ENCODE data around the gene PDAP1.

PDAP1 gene

DNA sequence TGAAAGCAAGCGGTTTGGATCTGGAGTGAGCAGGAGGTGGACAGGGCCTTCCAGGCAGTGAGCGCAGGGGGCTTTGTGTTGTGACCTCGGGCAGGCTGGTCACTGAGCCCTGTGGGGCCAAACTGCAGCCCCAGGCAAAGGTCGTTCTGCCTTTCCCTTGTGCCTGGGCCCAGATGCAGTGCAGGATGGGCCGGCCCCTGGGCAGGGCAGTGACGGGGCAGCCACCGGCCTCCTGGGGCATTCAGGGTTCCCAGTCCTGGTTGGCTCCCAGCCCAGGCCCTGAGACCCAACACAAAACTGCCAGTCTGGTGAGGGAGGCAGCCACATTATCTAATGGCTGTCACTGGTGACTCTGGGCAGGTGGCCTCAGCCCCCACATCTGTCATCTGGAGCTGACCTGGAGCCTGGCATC is 26.7 kb downstream of the PDAP1 start:
- no peak overlapping the region; the same call in 1 of the 2 replicates for H3K4me3 ChIP-seq (ENCODE audit: low read length)
- no peak for TF ChIP-seq ZNF274 (IDR thresholded peaks at IDR 0.05; ENCODE audit: low read depth, low read length)

DNA sequence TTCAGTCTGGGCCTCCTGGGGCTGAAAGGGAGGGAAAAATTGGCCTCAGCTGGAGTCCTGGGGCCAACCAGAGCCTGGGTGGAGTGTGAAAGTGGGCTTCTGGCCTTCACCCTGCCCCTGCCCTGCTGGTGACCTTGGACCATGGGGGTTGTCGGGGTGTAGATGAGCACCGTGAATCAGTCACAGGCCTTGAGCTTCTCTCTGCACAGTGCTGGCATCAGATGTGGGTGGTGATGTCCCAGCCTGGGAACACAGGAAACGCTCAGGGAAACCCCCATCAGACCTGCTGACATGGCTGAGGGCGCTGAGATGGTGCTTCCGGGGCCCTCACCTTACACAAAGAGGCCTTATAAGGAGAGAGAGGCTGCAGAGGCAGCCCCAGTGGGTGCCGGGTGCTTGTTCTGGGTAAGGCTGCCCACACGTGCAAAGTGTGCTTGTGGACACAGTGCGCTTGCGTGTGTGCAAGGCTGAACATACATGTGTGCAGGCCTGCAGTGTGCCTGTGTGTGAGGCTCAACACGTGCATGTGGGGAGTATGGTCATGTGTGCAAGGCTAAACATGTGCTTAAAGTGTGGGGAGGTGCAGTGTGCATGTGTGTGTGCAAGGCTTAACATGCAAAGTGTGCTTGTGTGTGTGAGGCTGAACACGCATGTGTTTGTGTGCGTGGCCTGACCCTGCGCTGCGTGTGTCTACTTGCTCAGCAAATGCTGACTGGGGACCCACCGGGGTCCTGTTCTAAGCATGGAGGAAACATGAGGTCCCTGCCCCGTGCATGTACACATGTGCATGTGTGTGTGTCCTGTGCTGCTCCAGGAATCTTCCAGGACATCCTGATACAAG is 27.4 kb downstream of the PDAP1 start:
- TF ChIP-seq ZNF274 (IDR thresholded peaks at IDR 0.05; ENCODE audit: low read depth, low read length): no peak
- peak overlapping the region; percentile 33; the same call in 1 of the 2 replicates for H3K4me3 ChIP-seq (ENCODE audit: low read length)

DNA sequence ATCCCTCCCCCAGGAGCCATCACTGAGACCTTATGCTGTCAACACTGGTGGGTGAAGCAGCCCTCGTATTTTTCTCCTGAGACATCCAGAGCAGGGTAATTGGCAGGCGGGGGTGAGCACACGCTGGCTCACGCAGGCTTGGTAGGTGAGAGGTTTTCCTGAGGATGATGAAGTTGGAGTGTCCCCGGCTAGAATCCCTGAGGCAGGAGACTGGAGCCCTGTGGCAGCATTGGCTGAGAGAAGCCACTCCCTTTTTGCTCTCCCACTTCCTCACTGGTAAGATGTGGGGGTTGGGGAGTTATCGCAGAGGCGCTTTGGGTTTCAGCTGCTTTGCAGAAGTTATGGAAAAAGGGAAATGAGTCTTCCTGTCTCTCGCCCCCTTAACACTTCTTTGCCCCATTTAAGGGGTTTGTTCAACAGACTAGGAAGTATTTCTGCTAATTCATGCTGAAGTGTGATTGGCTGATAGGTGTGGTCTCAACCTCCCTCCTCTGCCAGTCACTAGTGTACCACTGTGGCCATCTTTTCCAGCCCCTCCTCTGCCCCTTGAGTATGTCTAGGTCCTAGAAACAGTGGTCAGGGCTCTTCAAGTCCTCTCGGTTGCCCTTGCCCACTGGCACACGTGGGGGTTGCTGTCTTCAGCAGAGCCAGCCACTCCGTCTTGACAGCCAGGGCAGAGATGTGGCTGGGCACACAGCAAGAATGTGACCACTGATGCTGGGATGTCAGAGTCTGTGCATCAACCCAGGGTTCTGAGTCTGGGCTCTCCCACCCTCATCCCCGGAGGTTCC is 28.2 kb downstream of the PDAP1 start:
- TF ChIP-seq ZNF274 (IDR thresholded peaks at IDR 0.05; ENCODE audit: low read depth, low read length): no peak
- H3K4me3 ChIP-seq (ENCODE audit: low read length): peak overlapping the region; percentile 33; the same call in 1 of the 2 replicates

DNA sequence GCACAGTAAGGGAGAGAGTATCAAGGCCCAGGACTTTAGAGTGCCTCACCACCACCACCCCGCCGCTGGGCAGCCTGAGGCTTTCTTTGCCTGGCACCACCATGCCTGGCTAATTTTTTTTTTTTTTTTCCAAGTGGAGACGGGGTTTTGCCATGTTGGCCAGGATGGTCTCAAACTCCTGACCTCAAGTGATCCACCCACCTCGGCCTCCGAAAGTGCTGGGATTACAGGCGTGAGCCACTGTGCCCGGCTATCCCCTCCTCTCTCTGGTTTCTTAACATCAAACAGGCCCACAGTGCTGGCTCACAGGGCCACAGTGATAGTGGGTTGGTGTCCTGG is 28.7 kb downstream of the PDAP1 start:
- H3K4me3 ChIP-seq (ENCODE audit: low read length): peak overlapping the region; percentile 33; the same call in 1 of the 2 replicates

DNA sequence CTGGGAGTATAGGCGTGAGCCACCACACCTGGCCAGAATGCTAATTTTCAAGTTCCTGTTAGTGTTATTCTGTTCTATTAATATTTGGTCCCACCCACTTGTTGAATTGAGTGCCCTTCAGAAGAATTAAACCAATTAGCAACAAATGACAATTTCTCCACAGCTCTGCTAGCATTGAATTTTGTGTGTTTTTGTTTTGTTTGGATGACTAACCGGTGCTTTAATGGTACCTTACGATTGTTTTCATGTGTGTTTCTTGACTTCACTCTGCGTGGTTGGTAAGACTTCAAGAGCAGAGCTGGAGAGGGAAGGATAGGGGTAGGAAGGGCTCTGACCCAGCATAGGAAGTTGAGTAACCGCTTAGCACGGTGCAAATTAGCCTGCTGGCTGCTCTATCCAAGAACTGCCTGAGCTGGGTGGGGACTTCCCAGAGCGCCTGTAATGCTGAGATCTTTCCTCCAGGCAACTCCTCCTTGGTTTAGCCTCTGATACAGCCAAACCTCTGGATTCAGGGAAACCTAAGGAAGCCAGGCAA is 29.3 kb downstream of the PDAP1 start:
- H3K4me3 ChIP-seq (ENCODE audit: low read length): peak overlapping the region; percentile 33; the same call in 1 of the 2 replicates
- no peak for TF ChIP-seq ZNF274 (IDR thresholded peaks at IDR 0.05; ENCODE audit: low read depth, low read length)

DNA sequence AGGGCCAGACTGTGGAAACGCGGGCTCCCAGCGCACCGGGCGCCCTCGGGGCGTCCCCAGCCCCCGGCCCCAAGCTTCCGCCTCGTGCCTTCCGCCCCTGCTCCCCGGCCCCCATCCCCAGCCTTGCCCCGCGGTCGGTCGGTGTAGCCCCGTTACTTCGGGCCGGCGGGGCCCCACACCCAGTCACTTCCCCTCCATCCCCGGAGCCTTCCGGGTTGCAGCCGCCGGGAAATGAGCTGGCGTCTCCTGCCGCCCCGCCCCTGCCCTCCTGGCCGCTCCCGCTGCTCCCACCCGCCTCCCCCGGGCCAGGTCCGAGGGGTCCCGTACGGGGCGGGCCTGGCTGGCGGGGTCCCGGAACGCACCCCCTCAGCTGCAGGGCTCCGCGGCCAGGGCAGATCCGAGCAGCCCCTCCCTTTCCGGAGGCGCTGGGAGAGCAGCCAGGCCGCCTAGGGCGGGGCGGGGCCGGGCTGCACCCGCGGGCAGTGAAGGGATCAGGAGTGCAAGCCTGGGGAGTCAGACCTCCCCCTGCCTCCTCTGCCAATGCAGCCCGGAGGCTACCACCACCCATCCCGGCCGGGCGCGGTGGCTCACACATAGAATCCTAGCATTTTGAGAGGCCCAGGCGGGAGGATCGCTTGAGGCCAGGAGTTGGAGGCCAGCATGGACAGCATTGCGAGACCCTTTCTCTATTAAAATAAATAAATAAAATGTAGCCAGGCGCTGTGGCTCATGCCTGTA is 33.2 kb downstream of the PDAP1 start:
- peak overlapping the region; percentile 79 for H3K4me3 ChIP-seq (ENCODE audit: low read length)
- TF ChIP-seq ZNF274 (IDR thresholded peaks at IDR 0.05; ENCODE audit: low read depth, low read length): no peak

DNA sequence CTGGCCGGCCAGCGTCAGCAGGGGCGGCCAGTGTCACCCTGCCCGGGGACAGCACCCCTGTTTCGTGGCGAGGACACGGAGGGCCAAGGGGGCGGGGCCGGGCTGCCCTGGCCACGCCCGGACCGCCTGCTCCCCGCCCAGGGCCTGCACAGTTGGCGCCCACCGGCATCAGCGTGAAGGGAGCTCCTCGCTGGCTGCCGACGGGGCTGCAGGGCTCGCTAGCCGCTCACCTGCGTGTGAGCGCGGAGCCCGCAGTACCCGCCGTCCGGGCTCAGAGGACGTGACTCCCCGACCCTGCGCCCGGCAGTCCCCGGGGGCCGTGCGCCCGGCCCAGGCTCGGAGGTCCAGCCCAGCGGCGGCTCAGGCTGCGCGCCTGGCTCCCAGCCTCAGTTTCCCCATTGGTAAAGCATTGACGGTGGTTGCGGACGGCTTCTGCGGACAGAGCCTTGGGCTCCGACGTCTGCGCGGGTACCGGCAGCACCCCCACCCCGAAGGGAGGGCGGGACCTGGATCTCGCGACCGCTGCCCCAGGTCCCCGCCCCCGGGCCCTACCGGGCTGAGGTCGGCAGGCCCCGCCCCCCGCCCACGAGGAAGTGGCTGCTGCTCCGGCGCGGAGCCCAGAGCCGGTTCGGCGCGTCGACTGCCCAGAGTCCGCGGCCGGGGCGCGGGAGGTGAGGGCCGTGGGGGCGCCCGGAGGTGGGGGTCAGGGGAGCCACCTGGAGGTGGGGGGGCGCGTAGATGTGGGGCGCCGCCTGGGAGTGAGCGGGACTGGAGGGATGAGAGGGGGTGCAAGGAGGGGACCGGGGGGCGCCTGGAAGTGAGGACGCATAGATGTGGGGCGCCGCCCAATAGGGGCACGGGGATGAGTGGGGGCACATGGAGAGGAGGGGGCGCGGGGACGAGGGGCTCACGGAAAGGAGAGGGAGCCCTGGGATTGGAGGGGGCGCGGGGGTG is 34.0 kb downstream of the PDAP1 start, which contains the start of gene ARPC1B:
TSS of gene ARPC1B (plus strand) at position 620 of the 954 bp plus-strand sequence. CDS start 10,985 bp downstream, outside the sequence.
- H3K4me3 ChIP-seq (ENCODE audit: low read length): peak within 1 kb of the TSS; percentile 79

DNA sequence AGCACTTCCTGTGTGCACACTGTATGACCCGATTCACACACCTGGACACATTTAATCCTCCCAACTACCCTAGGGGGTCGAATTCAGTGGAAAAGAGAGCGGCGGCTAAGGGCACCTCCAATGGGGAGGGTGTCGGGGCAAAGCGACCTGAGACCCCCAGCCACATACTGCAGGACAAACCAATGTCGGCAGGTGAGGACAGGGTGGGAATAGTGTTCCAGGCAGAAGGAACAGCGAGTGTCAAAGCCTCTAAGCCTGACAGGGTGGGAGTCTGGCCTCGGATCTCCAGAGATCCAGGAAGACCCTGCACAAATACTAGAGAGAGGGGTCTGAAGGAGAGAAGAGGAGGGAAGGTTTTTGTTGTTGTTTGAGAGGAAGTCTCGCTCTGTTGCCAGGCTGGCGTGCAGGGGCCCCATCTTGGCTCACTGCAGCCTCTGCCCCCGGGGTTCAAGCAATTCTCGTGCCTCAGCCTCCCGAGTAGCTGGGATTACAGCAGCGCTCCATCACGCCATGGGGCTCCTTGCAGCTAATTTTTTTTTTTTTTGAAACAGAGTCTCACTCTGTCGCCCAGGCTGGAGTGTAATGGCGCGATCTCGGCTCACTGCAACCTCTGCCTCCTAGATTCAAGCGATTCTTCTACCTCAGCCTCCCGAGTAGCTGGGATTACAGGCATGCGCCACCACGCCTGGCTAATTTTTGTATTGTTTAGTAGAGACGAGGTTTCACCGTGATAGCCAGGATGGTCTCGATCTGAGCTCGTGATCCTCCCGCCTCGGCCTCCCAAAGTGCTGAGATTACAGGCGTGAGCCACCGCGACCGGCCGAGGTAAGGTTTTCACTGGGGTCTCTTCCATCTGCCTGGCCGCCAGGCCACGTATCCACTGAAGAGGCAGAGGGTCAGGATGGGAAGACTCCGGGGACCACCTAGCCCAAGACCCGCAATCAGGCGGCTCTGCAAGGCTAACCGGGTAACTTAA is 35.0 kb downstream of the PDAP1 start:
- peak overlapping the region; percentile 79; the same call in 1 of the 2 replicates for H3K4me3 ChIP-seq (ENCODE audit: low read length)
- TF ChIP-seq ZNF274 (IDR thresholded peaks at IDR 0.05; ENCODE audit: low read depth, low read length): no peak

More for the DNA sequence above, 34.0 kb downstream of the PDAP1 start, which contains the start of gene ARPC1B:
- TF ChIP-seq ZNF274 (IDR thresholded peaks at IDR 0.05; ENCODE audit: low read depth, low read length): no peak

DNA sequence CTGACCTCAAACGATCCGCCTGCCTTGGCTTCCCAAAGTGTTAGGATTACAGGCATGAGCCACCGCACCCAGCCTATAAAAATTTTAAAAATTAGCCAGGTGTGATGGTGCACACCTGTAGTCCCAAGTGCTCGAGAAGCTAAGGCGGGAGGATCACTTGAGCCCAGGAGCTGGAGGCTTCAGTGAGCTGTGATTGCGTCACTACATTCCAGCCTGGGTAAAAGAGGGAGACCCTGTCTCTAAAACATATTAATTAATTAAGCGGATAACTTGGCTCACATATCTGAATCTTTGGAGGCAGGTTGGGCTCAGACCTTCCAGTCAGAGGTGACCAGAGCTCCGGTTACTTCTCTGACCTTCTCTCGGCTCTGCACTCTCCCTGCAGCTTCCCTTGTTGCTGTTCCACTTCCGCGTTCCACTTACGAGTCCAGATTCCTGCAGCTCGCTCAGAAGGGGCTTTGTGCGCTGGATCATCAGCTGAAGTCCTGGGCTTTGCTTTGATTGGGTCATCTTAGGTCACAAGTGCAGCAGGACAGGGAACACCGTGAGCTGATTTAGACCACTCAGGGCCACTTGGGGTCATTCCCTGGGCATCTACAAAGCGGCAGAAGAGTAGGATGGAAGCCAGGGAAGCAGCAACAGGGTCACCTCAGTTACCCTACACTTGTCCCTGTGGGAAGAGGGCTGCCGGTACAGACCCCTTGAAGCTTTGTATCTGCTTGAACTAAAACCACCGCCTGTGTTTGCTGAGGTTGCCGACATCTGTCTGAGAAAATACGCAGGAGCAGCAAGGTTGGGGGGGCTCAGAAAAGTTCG is 35.9 kb downstream of the PDAP1 start:
- TF ChIP-seq ZNF274 (IDR thresholded peaks at IDR 0.05; ENCODE audit: low read depth, low read length): no peak
- H3K4me3 ChIP-seq (ENCODE audit: low read length): no peak overlapping the region

DNA sequence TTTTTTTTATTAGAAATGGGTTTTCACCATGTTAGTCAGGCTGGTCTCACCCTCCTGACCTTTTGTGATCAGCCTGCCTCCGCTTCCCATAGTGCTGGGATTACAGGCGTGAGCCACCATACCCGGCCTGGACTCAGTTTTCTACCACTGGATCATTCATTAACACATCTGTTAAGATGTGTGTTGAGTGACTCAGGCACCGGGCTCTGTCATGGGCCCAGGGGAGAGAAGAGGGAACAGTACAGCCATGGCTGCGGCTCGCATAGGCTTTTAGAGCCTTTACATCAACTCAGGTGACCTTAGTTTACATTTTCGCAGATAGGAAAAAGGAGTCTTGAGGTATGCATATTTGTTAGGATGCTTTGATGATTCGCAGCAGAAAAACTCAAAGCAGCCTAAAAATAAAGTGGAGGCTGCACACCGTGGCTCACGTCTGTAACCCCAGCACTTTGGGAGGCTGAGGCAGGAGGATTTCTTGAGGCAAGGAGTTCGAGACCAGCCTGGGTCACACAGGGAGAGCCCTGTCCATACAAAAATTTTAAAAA is 36.9 kb downstream of the PDAP1 start:
- TF ChIP-seq ZNF274 (IDR thresholded peaks at IDR 0.05; ENCODE audit: low read depth, low read length): no peak
- H3K4me3 ChIP-seq (ENCODE audit: low read length): no peak overlapping the region

All from GM08714 (cell line).